Activated naive CD4-positive, alpha-beta T cell treated with anti-CD3 and anti-CD28 coated beads, Interleukin-2, amount 50 U/mL, for 24 hours (primary cell): ENCODE data around the gene AHCYL2.
"Not testable (repeated sequence)": the region's sequence is repeated elsewhere in the genome, so short reads cannot be mapped to it uniquely, and the experiment has no call there.

ENCODE experiments used
- H3K27ac Mint-ChIP-seq: one replicate; pipeline ENCODE4 v1.8.0; 2021; ENCODE audit warnings: mild to moderate bottlenecking, mixed read lengths
- H3K27me3 Mint-ChIP-seq: one replicate; pipeline ENCODE4 v1.8.0; 2021; ENCODE audit warnings: mixed read lengths
- H3K36me3 Mint-ChIP-seq: one replicate; pipeline ENCODE4 v1.8.0; 2021; ENCODE audit warnings: mixed read lengths
- H3K4me1 Mint-ChIP-seq: one replicate; pipeline ENCODE4 v1.8.0; 2021; ENCODE audit warnings: mixed read lengths
- H3K4me3 Mint-ChIP-seq: one replicate; pipeline ENCODE4 v1.8.0; 2021; ENCODE audit warnings: mild to moderate bottlenecking, mixed read lengths
- H3K9me3 Mint-ChIP-seq: one replicate; pipeline ENCODE4 v1.8.0; 2021; ENCODE audit warnings: mixed read lengths

Gene AHCYL2

DNA sequence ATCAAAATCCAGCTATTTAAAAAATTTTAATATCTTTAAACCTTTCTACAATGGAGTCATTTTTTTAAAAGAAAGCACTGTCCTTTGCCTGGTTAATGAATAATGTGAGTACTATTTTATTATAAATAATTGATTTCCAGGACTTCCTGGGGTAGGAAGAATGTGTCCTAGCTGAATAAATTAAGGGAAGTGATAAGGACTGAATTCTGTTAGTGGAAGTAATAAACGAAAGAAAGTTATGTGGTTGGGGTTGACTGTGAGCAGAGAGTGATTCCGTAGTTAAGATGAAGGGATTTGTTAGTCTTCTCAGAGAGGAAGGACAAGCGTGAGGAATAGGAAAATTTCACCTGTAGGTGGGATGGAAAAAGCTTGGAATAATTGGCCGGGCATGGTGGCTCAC lies 59.1 kb downstream of the AHCYL2 start:
- H3K36me3 Mint-ChIP-seq: peaks cover 4% of the 10 kb centered on the region
- no peak overlapping the region for H3K4me3 Mint-ChIP-seq
- no peaks in the 10 kb centered on the region for H3K27me3 Mint-ChIP-seq
- H3K4me1 Mint-ChIP-seq: no peaks in the 10 kb centered on the region
- no peaks in the 10 kb centered on the region for H3K9me3 Mint-ChIP-seq
- no peak overlapping the region for H3K27ac Mint-ChIP-seq

DNA sequence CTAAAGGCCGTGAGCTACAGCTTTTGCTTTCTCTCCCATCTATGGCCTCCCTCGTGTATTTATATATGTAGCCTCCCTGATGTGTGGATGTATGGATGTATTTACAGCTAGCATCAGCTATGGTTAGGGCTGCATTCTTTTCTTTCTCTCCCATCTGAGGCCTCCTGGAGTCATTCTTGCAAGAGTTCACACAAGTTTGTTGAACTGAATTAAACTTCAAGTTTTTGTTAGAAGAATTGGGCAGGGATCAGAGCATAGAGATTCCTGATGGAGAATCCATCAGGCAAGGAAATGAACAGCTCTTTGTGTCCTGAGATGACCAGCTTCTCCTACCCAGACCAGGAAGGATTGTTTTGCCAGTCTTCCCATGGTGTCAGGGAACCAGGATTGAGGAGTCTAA lies 60.3 kb downstream of the AHCYL2 start:
- Mint-ChIP-seq H3K4me1 (no peaks in the 10 kb centered on the region), H3K27ac (no peak overlapping the region), H3K9me3 (no peaks in the 10 kb centered on the region), H3K36me3 (peaks cover 4% of the 10 kb centered on the region), H3K4me3 (no peak overlapping the region), H3K27me3 (no peaks in the 10 kb centered on the region)

DNA sequence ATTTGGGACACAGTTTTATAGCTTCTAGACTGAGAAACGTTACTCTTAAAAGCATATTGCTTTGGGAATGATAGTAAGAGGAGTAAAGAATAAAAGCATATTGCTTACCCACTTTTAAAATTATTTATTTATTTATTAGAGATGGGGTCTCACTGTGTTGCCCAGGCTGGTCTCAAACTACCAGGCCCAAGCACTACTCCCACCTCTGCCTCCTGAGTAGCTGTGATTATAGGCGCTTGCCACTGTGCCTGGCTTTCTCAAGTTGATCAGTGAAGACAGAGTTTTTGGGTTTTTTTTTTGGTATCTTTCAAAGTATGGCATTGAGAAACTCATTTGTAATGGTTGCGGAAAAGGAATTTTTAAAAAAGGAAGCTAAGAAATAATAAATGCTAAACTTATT lies 68.0 kb downstream of the AHCYL2 start:
- Mint-ChIP-seq H3K4me3 (no peak overlapping the region), H3K36me3 (peaks cover 1% of the 10 kb centered on the region), H3K27ac (no peak overlapping the region)

DNA sequence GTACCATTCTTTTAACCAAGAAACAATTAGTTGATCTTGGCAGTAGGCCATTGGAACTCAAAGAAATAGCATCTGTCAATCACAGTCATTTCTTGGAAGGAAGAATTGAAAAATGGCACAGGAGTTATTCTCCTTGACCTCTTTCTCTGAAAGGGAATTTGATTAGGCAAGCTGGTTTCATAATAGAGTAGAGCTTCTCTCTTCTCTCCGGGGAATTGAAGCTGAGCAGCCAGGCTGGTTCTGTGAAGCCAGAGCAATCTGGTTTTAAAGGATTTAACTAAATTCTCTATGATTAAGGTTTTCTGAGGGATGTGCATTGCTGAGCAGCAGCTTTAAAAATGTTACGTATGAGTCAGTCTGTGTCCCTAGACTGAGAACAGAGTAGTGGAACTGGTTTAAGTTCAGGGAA lies 70.2 kb downstream of the AHCYL2 start:
- Mint-ChIP-seq H3K9me3 (no peaks in the 10 kb centered on the region), H3K4me1 (no peaks in the 10 kb centered on the region), H3K27ac (no peak overlapping the region), H3K4me3 (no peak overlapping the region), H3K27me3 (no peaks in the 10 kb centered on the region), H3K36me3 (no peaks in the 10 kb centered on the region)

More for the DNA sequence above, 68.0 kb downstream of the AHCYL2 start:
- H3K27me3 Mint-ChIP-seq: no peaks in the 10 kb centered on the region
- no peaks in the 10 kb centered on the region for H3K4me1 Mint-ChIP-seq
- H3K9me3 Mint-ChIP-seq: no peaks in the 10 kb centered on the region

DNA sequence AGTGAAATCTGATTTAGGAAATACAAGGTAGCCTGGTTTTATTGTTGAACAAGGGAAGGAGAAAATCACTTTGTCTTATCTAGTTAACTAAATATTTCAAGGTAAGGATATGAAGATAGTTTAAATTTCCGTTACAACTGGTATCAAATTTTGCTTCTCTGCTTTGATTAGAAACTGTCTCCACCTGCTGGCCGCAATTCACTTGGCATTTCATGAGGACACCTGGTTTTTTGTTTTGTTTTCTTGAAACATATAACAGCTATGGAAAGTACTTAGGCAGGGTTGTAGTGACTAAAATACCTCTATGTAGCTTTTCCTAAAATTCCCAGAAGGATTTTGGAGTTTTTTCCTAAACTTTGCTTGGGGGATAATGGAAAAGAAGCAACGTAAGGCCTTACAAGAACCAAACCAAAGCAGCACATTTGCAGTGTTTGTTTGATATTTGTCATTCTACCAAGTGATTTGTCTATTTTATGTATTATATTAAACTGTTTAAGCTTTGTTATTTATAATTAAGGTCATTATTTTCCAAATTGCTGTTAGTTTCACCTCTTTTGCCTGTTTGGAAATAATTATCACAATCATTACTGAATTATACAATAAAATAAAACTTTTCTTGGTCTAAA lies 73.6 kb downstream of the AHCYL2 start:
- Mint-ChIP-seq H3K9me3 (no peaks in the 10 kb centered on the region), H3K4me3 (no peak overlapping the region), H3K36me3 (peaks cover 15% of the 10 kb centered on the region), H3K27ac (no peak overlapping the region), H3K27me3 (no peaks in the 10 kb centered on the region), H3K4me1 (peaks cover 10% of the 10 kb centered on the region)

DNA sequence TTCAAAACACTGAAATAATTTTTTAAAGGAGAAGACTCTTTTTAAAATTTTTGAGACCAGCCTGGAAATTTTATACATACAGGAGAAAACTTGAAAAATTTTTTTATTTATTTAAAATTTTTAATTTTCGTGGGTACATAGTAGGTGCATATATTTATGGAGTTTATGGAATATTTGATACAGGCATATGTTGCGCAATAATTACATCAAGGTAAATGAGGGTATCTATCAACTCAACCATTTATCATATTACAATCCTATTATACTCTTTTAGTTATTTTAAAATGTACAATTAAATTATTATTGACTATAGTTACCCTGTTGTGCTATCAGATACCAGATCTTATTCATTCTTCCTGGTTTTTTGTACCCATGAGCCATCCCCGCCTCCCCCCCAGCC lies 75.1 kb downstream of the AHCYL2 start:
- Mint-ChIP-seq H3K27ac (no peak overlapping the region), H3K9me3 (peaks cover 5% of the 10 kb centered on the region), H3K27me3 (no peaks in the 10 kb centered on the region), H3K36me3 (peaks cover 27% of the 10 kb centered on the region), H3K4me3 (no peak overlapping the region), H3K4me1 (peaks cover 12% of the 10 kb centered on the region)

DNA sequence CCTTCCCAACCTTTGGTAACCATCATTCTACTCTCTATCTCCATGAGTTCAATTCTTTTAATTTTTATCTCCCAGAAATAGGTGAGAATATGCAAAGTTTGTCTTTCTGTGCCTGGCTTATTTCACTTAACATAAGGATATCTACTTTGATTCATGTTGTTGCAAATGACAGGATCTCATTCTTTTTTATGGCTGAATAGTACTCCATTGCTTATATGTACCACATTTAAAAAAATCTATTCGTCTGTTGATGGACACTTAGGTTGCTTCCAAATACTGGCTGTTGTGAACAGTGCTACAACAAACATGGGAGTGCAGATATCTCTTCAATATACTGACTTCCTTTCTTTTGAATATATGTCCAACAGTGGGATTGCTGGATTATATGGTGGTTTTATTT lies 75.5 kb downstream of the AHCYL2 start:
- peaks cover 12% of the 10 kb centered on the region for H3K4me1 Mint-ChIP-seq
- H3K36me3 Mint-ChIP-seq: peaks cover 27% of the 10 kb centered on the region
- not testable (repeated sequence) for H3K27me3 Mint-ChIP-seq, H3K27ac Mint-ChIP-seq, H3K9me3 Mint-ChIP-seq, H3K4me3 Mint-ChIP-seq

DNA sequence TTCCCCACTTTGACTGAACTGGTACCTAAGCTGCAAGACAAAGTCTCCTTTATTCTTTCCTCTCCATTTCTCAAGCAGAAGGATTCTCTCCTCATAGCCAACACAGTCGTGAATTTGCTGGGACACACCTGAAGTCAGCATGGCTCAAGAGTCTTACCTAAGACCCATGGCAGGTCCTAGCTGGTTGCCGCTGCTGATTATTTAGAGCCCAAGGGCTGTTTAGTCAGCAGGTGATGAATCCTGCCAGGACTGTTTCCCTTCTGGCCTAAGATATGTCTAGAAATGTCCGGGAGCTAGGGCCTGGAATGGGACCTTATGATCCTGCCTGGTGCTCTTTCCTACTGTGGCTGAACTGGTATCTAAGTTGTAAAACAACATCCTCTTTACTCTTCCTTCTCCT lies 82.8 kb downstream of the AHCYL2 start:
- no peak overlapping the region for H3K27ac Mint-ChIP-seq
- H3K4me3 Mint-ChIP-seq: no peak overlapping the region
- H3K27me3 Mint-ChIP-seq: no peaks in the 10 kb centered on the region
- peaks cover 5% of the 10 kb centered on the region for H3K9me3 Mint-ChIP-seq
- H3K36me3 Mint-ChIP-seq: peaks cover 36% of the 10 kb centered on the region
- peaks cover 20% of the 10 kb centered on the region for H3K4me1 Mint-ChIP-seq

DNA sequence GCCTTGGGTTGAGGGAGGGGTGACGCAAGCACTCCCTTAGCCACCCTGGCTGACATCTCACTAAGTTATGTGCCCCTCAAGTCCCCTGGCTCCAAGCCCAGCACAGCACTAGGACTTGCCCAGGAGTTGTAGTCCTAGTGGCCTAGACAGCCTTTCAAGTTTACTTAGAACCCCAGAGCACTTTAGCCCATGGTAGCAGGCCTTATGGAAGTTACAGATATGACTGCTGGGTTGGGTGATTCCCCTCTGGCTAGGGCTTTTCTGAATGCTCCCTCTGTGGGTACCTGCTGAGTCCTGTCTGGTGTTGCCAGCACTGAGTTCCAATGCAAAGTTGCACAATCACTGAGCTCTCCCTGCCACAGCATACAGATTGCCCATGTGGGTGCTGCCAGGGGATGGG lies 83.2 kb downstream of the AHCYL2 start:
- Mint-ChIP-seq H3K4me3 (no peak overlapping the region), H3K4me1 (peaks cover 23% of the 10 kb centered on the region), H3K27me3 (no peaks in the 10 kb centered on the region), H3K27ac (no peak overlapping the region), H3K36me3 (peaks cover 36% of the 10 kb centered on the region), H3K9me3 (peaks cover 5% of the 10 kb centered on the region)

DNA sequence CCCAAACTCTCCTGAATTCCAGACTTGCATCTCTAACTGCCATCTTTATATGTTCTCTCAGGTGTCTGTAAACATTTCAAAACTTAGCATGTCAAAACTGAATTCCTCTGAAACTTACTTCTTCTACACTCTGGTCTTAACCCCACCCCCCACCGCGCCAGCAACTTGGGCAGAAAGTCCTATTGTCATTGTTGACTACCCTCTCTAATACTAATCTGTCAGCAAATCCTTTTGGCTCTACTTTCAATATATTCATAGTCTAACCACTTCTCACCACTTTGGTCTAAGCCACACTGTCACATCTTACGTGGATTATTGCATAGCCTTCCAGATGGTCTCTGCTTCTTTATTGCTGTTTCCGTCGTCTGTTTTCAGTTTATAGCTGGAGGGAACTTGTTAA lies 86.6 kb downstream of the AHCYL2 start:
- Mint-ChIP-seq H3K9me3 (no peaks in the 10 kb centered on the region), H3K36me3 (peaks cover 22% of the 10 kb centered on the region), H3K27me3 (no peaks in the 10 kb centered on the region), H3K27ac (no peak overlapping the region), H3K4me3 (no peak overlapping the region), H3K4me1 (peaks cover 31% of the 10 kb centered on the region)

DNA sequence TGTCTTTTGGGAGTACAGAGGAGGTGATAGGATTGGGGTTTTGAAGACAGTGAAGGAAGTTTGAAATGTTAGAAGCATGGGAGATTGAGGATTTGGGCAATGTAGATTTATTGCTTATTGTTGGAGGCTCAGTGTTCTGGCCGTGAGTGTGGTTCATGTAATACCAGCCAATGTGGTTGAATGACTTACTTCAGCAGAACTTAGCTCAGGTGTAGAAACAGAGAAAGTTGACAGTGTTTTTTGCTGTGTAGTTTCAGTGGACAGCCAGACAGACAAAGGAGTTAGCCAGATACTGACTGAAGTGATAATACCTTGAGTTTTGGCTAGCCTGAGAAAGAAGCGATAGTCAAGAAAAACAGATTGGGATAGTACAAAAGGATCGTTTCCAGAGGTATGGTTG lies 88.5 kb downstream of the AHCYL2 start:
- H3K9me3 Mint-ChIP-seq: no peaks in the 10 kb centered on the region
- no peak overlapping the region for H3K4me3 Mint-ChIP-seq
- H3K36me3 Mint-ChIP-seq: peaks cover 22% of the 10 kb centered on the region
- no peaks in the 10 kb centered on the region for H3K27me3 Mint-ChIP-seq
- H3K4me1 Mint-ChIP-seq: peaks cover 24% of the 10 kb centered on the region
- no peak overlapping the region for H3K27ac Mint-ChIP-seq

DNA sequence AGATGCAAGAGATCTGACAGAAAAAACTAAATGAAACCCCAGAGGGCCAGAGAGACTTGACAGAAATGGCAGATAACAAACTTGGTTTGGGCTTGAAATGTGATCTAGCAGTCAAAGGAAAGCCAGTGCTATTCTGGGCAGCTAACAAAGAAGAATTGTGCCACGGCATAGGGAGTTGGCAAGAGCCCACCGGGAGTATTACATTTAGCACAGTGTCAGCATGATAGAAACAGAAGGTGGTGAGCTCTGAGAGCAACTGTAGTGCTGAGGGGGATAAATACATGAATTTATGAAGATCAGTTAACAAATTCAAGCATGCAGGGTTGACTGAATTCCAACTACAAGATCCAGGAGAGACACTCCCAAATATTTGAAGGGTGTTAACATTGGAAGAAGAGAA lies 91.1 kb downstream of the AHCYL2 start:
- Mint-ChIP-seq H3K4me1 (peaks cover 17% of the 10 kb centered on the region), H3K27me3 (no peaks in the 10 kb centered on the region), H3K9me3 (no peaks in the 10 kb centered on the region)

DNA sequence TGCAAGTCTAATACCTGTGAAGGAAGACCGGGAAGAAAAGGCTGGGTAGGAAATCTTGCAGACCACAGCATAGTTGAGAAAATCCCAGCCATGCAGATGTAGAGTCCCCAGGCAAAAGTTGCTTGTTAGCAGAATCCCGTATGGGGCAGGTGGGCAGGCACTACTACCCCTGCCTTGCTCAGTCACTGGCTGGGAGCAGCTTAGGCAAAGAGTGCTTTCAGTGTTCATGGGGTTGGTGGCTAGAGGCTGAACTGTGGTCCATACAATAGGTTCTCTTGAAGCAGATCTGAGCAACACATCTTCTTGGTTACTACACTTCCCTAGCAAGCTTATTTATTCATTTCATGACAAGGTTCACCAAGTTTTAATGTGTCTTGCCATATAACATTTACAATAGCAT lies 92.6 kb downstream of the AHCYL2 start:
- H3K4me3 Mint-ChIP-seq: no peak overlapping the region
- H3K27me3 Mint-ChIP-seq: no peaks in the 10 kb centered on the region
- H3K4me1 Mint-ChIP-seq: peaks cover 17% of the 10 kb centered on the region
- H3K36me3 Mint-ChIP-seq: peaks cover 15% of the 10 kb centered on the region
- H3K27ac Mint-ChIP-seq: no peak overlapping the region
- H3K9me3 Mint-ChIP-seq: no peaks in the 10 kb centered on the region

More for the DNA sequence above, 91.1 kb downstream of the AHCYL2 start:
- H3K27ac Mint-ChIP-seq: no peak overlapping the region
- no peak overlapping the region for H3K4me3 Mint-ChIP-seq
- peaks cover 11% of the 10 kb centered on the region for H3K36me3 Mint-ChIP-seq

DNA sequence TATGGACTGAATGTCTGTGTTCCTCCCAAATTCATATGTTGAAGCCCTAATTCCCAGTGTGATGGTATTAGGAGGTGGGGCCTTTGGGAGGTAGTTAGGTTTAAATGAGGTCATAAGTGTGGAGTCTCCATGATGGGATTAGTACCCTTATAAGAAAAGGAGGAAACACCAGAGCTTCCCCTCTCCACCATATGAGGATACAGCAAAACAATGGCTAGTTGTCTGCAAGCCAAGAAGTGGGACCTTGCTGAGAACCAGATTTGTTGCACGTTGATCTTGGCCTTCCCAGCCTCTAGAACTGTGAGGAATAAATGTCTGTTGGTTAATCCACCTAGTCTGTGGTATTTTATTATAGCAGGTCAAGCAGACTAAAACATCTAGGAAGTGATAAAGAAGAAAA lies 102.2 kb downstream of the AHCYL2 start:
- Mint-ChIP-seq H3K27me3 (no peaks in the 10 kb centered on the region), H3K36me3 (peaks cover 25% of the 10 kb centered on the region), H3K9me3 (peaks cover 5% of the 10 kb centered on the region), H3K4me3 (no peak overlapping the region), H3K4me1 (no peaks in the 10 kb centered on the region), H3K27ac (no peak overlapping the region)

DNA sequence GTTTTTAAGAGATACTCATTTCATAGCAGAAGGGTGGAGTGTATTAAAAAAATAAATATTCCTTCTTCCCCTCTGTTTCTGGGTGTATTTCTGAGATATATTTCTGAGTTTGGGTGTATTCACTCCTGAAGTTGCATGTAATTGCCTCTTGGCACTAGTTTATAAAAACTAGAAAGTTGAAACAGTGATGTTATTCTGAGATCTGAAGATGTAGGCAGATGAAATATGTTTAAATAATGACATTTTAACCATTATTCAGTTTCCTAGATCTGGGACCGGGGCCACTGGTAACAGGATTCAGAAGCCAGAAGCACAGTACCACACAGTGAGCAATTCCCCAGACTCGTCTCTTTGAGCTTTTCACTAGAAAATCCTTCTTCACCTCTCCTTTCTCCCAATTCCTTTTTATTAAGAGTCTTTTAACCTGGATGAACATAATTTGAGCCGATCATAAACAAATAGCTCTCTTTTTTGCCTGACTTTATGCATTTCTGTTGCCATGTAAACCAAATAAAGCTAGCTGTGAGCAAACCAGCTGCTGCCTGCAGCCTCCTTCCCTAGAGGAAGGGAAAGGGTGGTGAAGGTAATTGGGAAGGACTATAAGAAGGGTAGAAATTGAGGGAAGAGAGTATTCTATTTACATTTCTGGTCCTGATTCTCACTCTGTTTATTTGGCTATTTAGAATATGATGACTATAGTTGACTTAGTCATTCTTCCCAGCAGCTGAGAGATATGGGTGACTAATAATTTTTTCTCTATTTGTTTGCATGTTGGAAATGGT lies 107.6 kb downstream of the AHCYL2 start:
- H3K4me1 Mint-ChIP-seq: no peaks in the 10 kb centered on the region
- no peak overlapping the region for H3K4me3 Mint-ChIP-seq
- no peak overlapping the region for H3K27ac Mint-ChIP-seq

DNA sequence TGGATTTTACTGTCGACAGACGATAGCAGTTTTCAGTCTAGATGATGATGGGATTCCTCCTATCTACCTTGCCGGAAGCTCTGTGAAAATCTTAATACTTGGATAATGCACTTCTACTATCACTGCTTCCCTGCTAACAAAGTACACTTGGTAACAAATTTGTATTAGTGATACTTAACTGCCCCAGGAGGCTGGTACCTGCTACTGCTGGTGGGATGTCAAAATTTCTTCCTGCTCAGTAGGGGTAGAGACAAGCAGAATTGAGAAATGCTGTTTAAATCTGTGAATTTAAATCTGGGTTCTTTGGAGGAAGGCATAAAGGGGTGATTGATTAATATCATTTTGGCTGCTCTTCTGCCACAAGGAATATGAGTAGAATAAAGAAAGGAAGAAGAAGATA lies 109.6 kb downstream of the AHCYL2 start:
- Mint-ChIP-seq H3K27ac (no peak overlapping the region), H3K4me3 (no peak overlapping the region), H3K9me3 (no peaks in the 10 kb centered on the region), H3K36me3 (peaks cover 7% of the 10 kb centered on the region), H3K27me3 (no peaks in the 10 kb centered on the region), H3K4me1 (no peaks in the 10 kb centered on the region)

More for the DNA sequence above, 107.6 kb downstream of the AHCYL2 start:
- Mint-ChIP-seq H3K27me3 (no peaks in the 10 kb centered on the region), H3K9me3 (no peaks in the 10 kb centered on the region), H3K36me3 (peaks cover 7% of the 10 kb centered on the region)
